HEK293T (cell line): ENCODE results near the gene WT1.

ENCODE experiments used
- CTCF ChIA-PET: fragments of 350-600 bp; formaldehyde crosslinking; extraction: SDS; loops from one replicate; lab custom pipeline; 2021; ENCODE audit warnings: antibody characterized with exemption, inconsistent platforms; lab: Yijun Ruan, JAX
- POLR2A ChIA-PET: fragments of 350-600 bp; formaldehyde crosslinking; extraction: SDS; loops from one replicate; lab custom pipeline; 2020; ENCODE audit warnings: antibody characterized with exemption, inconsistent platforms; lab: Yijun Ruan, JAX
- DNase-seq: peaks from one replicate; pipeline ENCODE4 v3.0.0; 2012; ENCODE audit warnings: mixed read lengths; ENCODE audit errors: extremely low spot score
- ARNT ChIP-seq: fragments of 450-650 bp; IDR thresholded peaks from 2 replicates; pipeline ENCODE4 v1.6.1; 2017; ENCODE audit warnings: mild to moderate bottlenecking
- BHLHE40 ChIP-seq: fragments of 450-650 bp; IDR thresholded peaks from 2 replicates; pipeline ENCODE4 v1.6.1; 2016; ENCODE audit warnings: mild to moderate bottlenecking, moderate library complexity, borderline replicate concordance
- CTBP1 ChIP-seq: fragments of 450-650 bp; IDR thresholded peaks from 2 replicates; pipeline ENCODE4 v1.6.1; 2016; ENCODE audit warnings: borderline replicate concordance
- ELF4 ChIP-seq: fragments of 450-650 bp; IDR thresholded peaks from 2 replicates; pipeline ENCODE4 v1.6.1; 2017; ENCODE audit warnings: antibody characterized with exemption
- FOXA1 ChIP-seq: fragments of 450-650 bp; IDR thresholded peaks from 2 replicates; pipeline ENCODE4 v1.6.1; 2016; ENCODE audit warnings: mild to moderate bottlenecking
- FOXK2 ChIP-seq: fragments of 450-650 bp; IDR thresholded peaks from 2 replicates; pipeline ENCODE4 v1.6.1; 2016; ENCODE audit warnings: mild to moderate bottlenecking
- FOXM1 ChIP-seq: fragments of 450-650 bp; IDR thresholded peaks from 2 replicates; pipeline ENCODE4 v1.6.1; 2017; ENCODE audit warnings: mild to moderate bottlenecking, borderline replicate concordance
- HDGF ChIP-seq: fragments of 450-650 bp; IDR thresholded peaks from 2 replicates; pipeline ENCODE4 v1.6.1; 2017; ENCODE audit warnings: antibody characterized with exemption, borderline replicate concordance
- L3MBTL2 ChIP-seq: fragments of 450-650 bp; conservative IDR thresholded peaks from 2 replicates; pipeline ENCODE4 v1.6.1; 2016; ENCODE audit warnings: mild to moderate bottlenecking
- LEF1 ChIP-seq: fragments of 450-650 bp; IDR thresholded peaks from 2 replicates; pipeline ENCODE4 v1.6.1; 2017; ENCODE audit warnings: mild to moderate bottlenecking, borderline replicate concordance
- NFRKB ChIP-seq: fragments of 450-650 bp; IDR thresholded peaks from 2 replicates; pipeline ENCODE4 v1.6.1; 2016; ENCODE audit warnings: mild to moderate bottlenecking, moderate library complexity
- PKNOX1 ChIP-seq: fragments of 450-650 bp; IDR thresholded peaks from 2 replicates; pipeline ENCODE4 v1.6.1; 2016
- SP1 ChIP-seq: fragments of 450-650 bp; IDR thresholded peaks from 2 replicates; pipeline ENCODE4 v1.6.1; 2017
- SUZ12 ChIP-seq: fragments of 450-650 bp; IDR thresholded peaks from 2 replicates; pipeline ENCODE4 v1.6.1; 2016; ENCODE audit warnings: mild to moderate bottlenecking
- TARDBP ChIP-seq: fragments of 450-650 bp; IDR thresholded peaks from 2 replicates; pipeline ENCODE4 v1.6.1; 2016
- ZNF384 ChIP-seq: fragments of 450-650 bp; IDR thresholded peaks from 2 replicates; pipeline ENCODE4 v1.6.1; 2016

WT1 gene

GRCh38 chr11:32366666-32367065 lies 68.7 kb downstream of the WT1 start:
- ChIA-PET POLR2A (no interaction called here), CTCF (no interaction called here)
- no peak for DNase-seq
- TF ChIP-seq CTBP1 = no peak
- TF ChIP-seq FOXK2 = no peak
- TF ChIP-seq ARNT = no peak
- TF ChIP-seq ZNF384 = no peak
- no peak for TF ChIP-seq BHLHE40
- no peak for TF ChIP-seq ELF4
- no peak for TF ChIP-seq NFRKB
- no peak for TF ChIP-seq PKNOX1
- TF ChIP-seq SP1 = no peak
- no peak for TF ChIP-seq L3MBTL2
- no peak for TF ChIP-seq FOXA1
- no peak for TF ChIP-seq LEF1
- no peak for TF ChIP-seq TARDBP
- TF ChIP-seq FOXM1 = no peak
- TF ChIP-seq HDGF = no peak
- TF ChIP-seq SUZ12 = no peak

GRCh38 chr11:32365192-32365591 lies 70.1 kb downstream of the WT1 start:
- no peak for DNase-seq
- TF ChIP-seq NFRKB (no peak), BHLHE40 (no peak), ZNF384 (no peak), ARNT (no peak), SUZ12 (no peak), SP1 (no peak), PKNOX1 (no peak), FOXA1 (no peak), L3MBTL2 (no peak)
- ChIA-PET CTCF (no interaction called here), POLR2A (no interaction called here)

- no peak for TF ChIP-seq CTBP1
- no peak for TF ChIP-seq ELF4
- no peak for TF ChIP-seq SUZ12
- TF ChIP-seq L3MBTL2 = no peak
- no peak for TF ChIP-seq ZNF384
- no peak for TF ChIP-seq HDGF
- TF ChIP-seq TARDBP = no peak
- TF ChIP-seq SP1 = no peak
- TF ChIP-seq FOXA1 = no peak
- no peak for TF ChIP-seq NFRKB
- no peak for TF ChIP-seq FOXM1
- TF ChIP-seq FOXK2 = no peak
- TF ChIP-seq ARNT = no peak
- no peak for TF ChIP-seq BHLHE40
- TF ChIP-seq LEF1 = no peak
- peak; percentile 65 for DNase-seq
- CTCF ChIA-PET = no interaction called here
- POLR2A ChIA-PET = no interaction called here
Observed at GRCh38 chr11:32358729-32359128, 76.6 kb downstream of the WT1 start.

GRCh38 chr11:32353884-32354283 lies 81.5 kb downstream of the WT1 start:
- DNase-seq = no peak
- TF ChIP-seq SP1 = no peak
- no peak for TF ChIP-seq PKNOX1
- no peak for TF ChIP-seq FOXK2
- no peak for TF ChIP-seq BHLHE40
- TF ChIP-seq SUZ12 = no peak
- TF ChIP-seq FOXA1 = no peak
- no peak for TF ChIP-seq ZNF384
- no peak for TF ChIP-seq LEF1
- TF ChIP-seq L3MBTL2 = no peak
- TF ChIP-seq NFRKB = no peak
- TF ChIP-seq ARNT = no peak
- no peak for TF ChIP-seq HDGF
- TF ChIP-seq TARDBP = no peak
- no peak for TF ChIP-seq ELF4
- no peak for TF ChIP-seq FOXM1
- no peak for TF ChIP-seq CTBP1
- CTCF ChIA-PET = interaction anchor here (0.5 to 1.1 kb wide), 2 partner anchors 30 to 32 kb away, joined by 3 read pairs; no protein-coding TSS in a partner anchor
- POLR2A ChIA-PET = no interaction called here

GRCh38 chr11:32348502-32348901 lies 86.8 kb downstream of the WT1 start:
- ChIA-PET CTCF (no interaction called here), POLR2A (no interaction called here)
- DNase-seq = no peak
- no peak for TF ChIP-seq SUZ12
- no peak for TF ChIP-seq CTBP1
- no peak for TF ChIP-seq FOXK2
- TF ChIP-seq FOXA1 = no peak
- TF ChIP-seq SP1 = no peak
- TF ChIP-seq ELF4 = no peak
- no peak for TF ChIP-seq LEF1
- TF ChIP-seq FOXM1 = no peak
- no peak for TF ChIP-seq PKNOX1
- TF ChIP-seq ARNT = no peak
- no peak for TF ChIP-seq L3MBTL2
